Activated naive CD4-positive, alpha-beta T cell treated with anti-CD3 and anti-CD28 coated beads, Interleukin-2, amount 50 U/mL, for 72 hours (primary cell): ENCODE data around the gene CBLN3. TPM values are rescaled to one million over a fixed set of nuclear protein-coding genes. Genes with fewer than 3 reads are reported as not detected.

Experiments
- ATAC-seq, 2 donors: fragments of 150-1000 bp; cut with Tn5 transposase; 2 replicates each; pipeline ENCODE4 v1.10.0; 2021; ENCODE audit warnings: mild to moderate bottlenecking in 2 of 2, moderate library complexity in 2 of 2
- DNase-seq, 2 donors: peaks; one replicate each; pipeline ENCODE4 v3.0.0; 2021 to 2022; ENCODE audit warnings: low spot score in 2 of 2
- H3K27ac Mint-ChIP-seq, 2 donors: one replicate each; pipeline ENCODE4 v1.8.0; 2022; ENCODE audit warnings: mild to moderate bottlenecking in 2 of 2, mixed read lengths in 2 of 2
- H3K36me3 Mint-ChIP-seq, 2 donors: one replicate each; pipeline ENCODE4 v1.8.0; 2022; ENCODE audit warnings: mixed read lengths in 2 of 2
- H3K9me3 Mint-ChIP-seq, 2 donors: one replicate each; pipeline ENCODE4 v1.8.0; 2022; ENCODE audit warnings: mixed read lengths in 2 of 2
- total RNA-seq, 2 donors: library from RNA; stranded (reverse); gene quantifications; one replicate each; pipeline ENCODE4 v1.2.3, GENCODE V29; 2022

The CBLN3 gene
- total RNA-seq, 2 donors from 2014 or later, result 6.5 to 20.1 TPM

GRCh38 chr14:24381363-24382063, 48.0 kb downstream of the CBLN3 start:
- H3K36me3 Mint-ChIP-seq, result no peaks in the 10 kb centered on the region
- ATAC-seq, result peak; percentile 48 to 85
- H3K9me3 Mint-ChIP-seq, result no peaks in the 10 kb centered on the region
- DNase-seq, result no peak
- H3K27ac Mint-ChIP-seq, result no peak overlapping the region

DNA sequence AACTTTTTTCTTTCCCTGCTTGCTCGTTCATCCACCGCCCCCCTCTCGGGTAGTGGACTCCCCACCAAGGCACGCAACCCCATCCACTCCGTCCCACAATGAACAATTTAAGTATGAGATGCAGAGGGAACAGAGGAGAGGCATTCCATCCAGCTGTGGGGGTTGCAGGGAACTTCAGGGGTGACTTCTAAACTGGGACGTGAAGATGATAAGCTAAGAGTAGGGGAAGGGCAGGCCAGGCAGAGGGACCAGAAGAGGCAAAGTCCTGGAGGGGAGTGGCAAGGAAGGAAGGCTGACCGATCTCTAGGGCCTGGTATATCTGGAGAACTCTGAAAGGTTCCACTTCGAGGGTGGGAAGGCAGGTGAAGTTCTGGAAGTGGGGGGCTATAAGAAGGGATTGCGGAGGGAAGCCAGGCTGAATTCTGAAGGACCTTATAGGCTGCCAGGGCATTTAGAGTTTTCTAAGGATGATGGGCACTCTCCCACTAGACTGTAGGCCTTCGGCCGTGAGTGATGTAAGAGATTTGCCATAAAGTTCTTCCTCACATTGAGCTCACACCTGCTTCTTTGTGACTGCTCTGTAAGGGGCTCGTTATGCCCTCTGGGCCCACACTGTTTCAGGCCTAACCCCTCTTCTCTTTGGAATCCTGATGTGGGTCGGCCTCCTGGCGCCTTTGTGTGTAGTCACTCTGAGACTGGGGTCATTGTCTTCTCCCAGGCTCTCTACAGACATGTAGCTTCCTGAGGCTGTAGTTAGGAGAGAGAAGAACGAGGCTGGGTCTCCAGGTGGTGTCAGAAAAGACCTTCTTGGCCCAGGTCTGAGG, 49.3 kb downstream of the CBLN3 start:
- DNase-seq (no peak), ATAC-seq (no peak)
- H3K27ac Mint-ChIP-seq, result no peak overlapping the region
- no peaks in the 10 kb centered on the region for H3K9me3 Mint-ChIP-seq
- H3K36me3 Mint-ChIP-seq, result no peaks in the 10 kb centered on the region

DNA sequence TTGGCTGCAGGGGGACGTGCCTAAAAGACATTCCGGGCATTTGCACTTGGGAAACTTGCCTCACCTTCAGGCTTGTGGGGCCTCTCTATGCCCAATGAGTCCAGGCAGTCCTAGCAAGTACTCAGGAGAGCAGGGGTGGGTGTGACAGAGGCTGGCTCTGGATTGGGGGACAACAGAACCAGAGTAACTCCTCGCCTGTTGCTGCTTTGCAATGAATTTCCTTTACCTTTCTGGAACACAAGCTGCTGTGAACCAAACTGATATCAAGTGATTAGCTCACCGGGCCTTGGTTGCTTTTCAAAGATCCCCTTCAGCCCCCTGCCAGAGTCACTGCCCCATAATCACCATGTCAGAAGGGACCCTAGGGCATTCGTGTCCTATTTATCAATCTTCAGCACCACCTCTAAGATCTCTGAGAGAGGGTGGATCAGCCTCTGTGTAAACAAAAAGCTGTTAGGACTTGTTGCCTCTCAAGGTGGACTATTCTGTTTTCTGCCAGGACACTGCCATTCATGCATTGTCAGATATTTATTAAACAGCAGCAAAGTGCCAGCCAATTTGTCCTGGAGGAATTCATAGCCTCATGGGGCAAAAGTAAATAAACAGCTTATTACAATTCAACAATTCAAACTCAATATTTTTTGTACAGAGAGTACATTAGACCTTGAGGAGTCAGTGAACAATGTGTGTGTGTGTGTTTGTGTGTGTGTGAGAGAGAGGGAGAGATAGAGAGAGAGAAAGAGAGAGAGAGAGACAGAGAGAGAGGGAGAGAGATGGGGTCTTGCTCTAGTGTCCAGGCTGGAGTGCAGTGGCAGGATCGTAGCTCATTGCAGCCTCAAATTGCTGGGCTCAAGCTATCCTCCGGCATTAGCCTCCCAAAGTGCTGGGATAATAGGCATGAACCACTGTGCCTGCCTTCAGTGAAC, 50.2 kb downstream of the CBLN3 start:
- Mint-ChIP-seq H3K27ac (no peak overlapping the region), H3K36me3 (no peaks in the 10 kb centered on the region), H3K9me3 (no peaks in the 10 kb centered on the region)
- DNase-seq, result no peak
- ATAC-seq, result no peak

DNA sequence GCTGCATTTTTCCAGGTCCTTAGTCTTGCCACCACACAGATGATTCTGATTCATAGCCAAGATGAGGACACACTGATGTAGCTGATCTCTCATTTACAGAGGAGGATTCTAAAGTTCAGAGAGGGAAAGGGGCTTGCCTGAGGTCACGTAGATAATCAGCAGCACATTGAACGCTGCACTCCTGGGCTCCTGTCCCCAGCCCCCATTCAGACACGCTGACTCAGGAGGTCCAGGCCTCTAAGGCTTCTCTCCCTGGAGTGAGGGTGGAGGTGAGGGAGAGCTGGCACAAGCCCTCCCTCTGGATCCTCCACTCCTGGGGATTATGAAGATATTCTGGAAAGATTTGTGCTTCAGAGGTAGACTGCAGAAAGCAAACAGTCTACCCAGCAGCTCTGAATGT, 51.1 kb downstream of the CBLN3 start:
- no peak for DNase-seq
- no peaks in the 10 kb centered on the region for H3K9me3 Mint-ChIP-seq
- ATAC-seq, result no peak
- no peak overlapping the region for H3K27ac Mint-ChIP-seq
- no peaks in the 10 kb centered on the region for H3K36me3 Mint-ChIP-seq

GRCh38 chr14:24377657-24378056, 51.8 kb downstream of the CBLN3 start:
- no peak for DNase-seq
- no peak for ATAC-seq
- no peak overlapping the region for H3K27ac Mint-ChIP-seq
- H3K36me3 Mint-ChIP-seq, result no peaks in the 10 kb centered on the region
- H3K9me3 Mint-ChIP-seq, result no peaks in the 10 kb centered on the region

- DNase-seq, result no peak
- no peak for ATAC-seq
- Mint-ChIP-seq H3K27ac (no peak overlapping the region), H3K9me3 (no peaks in the 10 kb centered on the region), H3K36me3 (no peaks in the 10 kb centered on the region)
Measured at GRCh38 chr14:24377126-24377525, 52.3 kb downstream of the CBLN3 start.

Other genes with a start within 250 kb of the CBLN3 start
- gene IPO4, start 240.9 kb downstream of the CBLN3 start, total RNA-seq, result 10 to 100 TPM; 37.5 to 67.6 TPM
- gene TM9SF1, start 234.2 kb downstream of the CBLN3 start, total RNA-seq, result 10 to 100 TPM; 24.6 to 29.3 TPM
- gene TSSK4, start 224.0 kb downstream of the CBLN3 start, total RNA-seq, result under 1 TPM; 0.27 to 0.41 TPM
- gene CHMP4A, start 216.2 kb downstream of the CBLN3 start, total RNA-seq, result 10 to 100 TPM; 69.2 to 74.2 TPM
- gene MDP1, start 213.6 kb downstream of the CBLN3 start, total RNA-seq, result 1 to 10 TPM; 5.5 to 7.4 TPM
- 100 to 1,000 TPM; 172 to 210 TPM for gene NEDD8, start 197.3 kb downstream of the CBLN3 start, total RNA-seq
- 100 to 1,000 TPM in 1 of 2 donors, 10 to 100 TPM in 1; 62.6 to 106 TPM for gene GMPR2, start 196.7 kb downstream of the CBLN3 start, total RNA-seq
- gene TINF2, start 187.0 kb downstream of the CBLN3 start, total RNA-seq, result 100 to 1,000 TPM in 1 of 2 donors, 10 to 100 TPM in 1; 80.0 to 101 TPM
- 10 to 100 TPM in 1 of 2 donors, 1 to 10 TPM in 1; 7.9 to 31.6 TPM for gene TGM1, start 166.5 kb downstream of the CBLN3 start, total RNA-seq
- gene RABGGTA, start 158.1 kb downstream of the CBLN3 start, total RNA-seq, result 10 to 100 TPM; 58.6 to 67.0 TPM
- 10 to 100 TPM; 13.3 to 17.7 TPM for gene DHRS1, start 129.9 kb downstream of the CBLN3 start, total RNA-seq
- 10 to 100 TPM; 30.5 TPM for gene NOP9, start 129.8 kb downstream of the CBLN3 start, total RNA-seq
- 10 to 100 TPM in 1 of 2 donors, 1 to 10 TPM in 1; 6.9 to 17.0 TPM for gene CIDEB, start 121.7 kb downstream of the CBLN3 start, total RNA-seq
- 10 to 100 TPM; 13.7 to 16.2 TPM for gene LTB4R2, start 119.5 kb downstream of the CBLN3 start, total RNA-seq
- 10 to 100 TPM; 14.0 to 15.8 TPM for gene LTB4R, start 118.2 kb downstream of the CBLN3 start, total RNA-seq
- gene ADCY4, start 94.6 kb downstream of the CBLN3 start, total RNA-seq, result 1 to 10 TPM; 2.1 to 5.7 TPM
- gene RIPK3, start 89.7 kb downstream of the CBLN3 start, total RNA-seq, result 10 to 100 TPM; 11.1 to 11.8 TPM
- 1 to 10 TPM in 1 of 2 donors, under 1 TPM in 1; 0.27 to 1.7 TPM for gene NFATC4, start 61.5 kb downstream of the CBLN3 start, total RNA-seq
- gene NYNRIN, start 30.7 kb downstream of the CBLN3 start, total RNA-seq, result under 1 TPM; 0.02 to 0.14 TPM
- gene KHNYN, start 286 bp upstream of the CBLN3 start, total RNA-seq, result 10 to 100 TPM; 70.1 to 70.6 TPM
- 10 to 100 TPM; 50.6 to 72.3 TPM for gene SDR39U1, start 13.1 kb upstream of the CBLN3 start, total RNA-seq
- gene CMA1, start 78.6 kb upstream of the CBLN3 start, total RNA-seq, result not detected
- gene CTSG, start 146.6 kb upstream of the CBLN3 start, total RNA-seq, result under 1 TPM in 1 of 2 donors, not detected in 1; 0.27 TPM
- gene GZMH, start 180.0 kb upstream of the CBLN3 start, total RNA-seq, result 10 to 100 TPM; 17.0 to 47.6 TPM
- 1,000 to 10,000 TPM; 1,692 to 2,337 TPM for gene GZMB, start 204.5 kb upstream of the CBLN3 start, total RNA-seq